HG02852 (cell line): ENCODE data around the gene CHST15.
"Not testable (repeated sequence)": the region's sequence is repeated elsewhere in the genome, so short reads cannot be mapped to it uniquely, and the experiment has no call there.

Source experiments
- ATAC-seq: cut with Tn5 transposase; IDR thresholded peaks from one replicate; pipeline ENCODE4 v1.9.1; 2021; ENCODE audit warnings: mild to moderate bottlenecking, moderate library complexity; ENCODE audit not compliant: unreplicated experiment

Gene CHST15

GRCh38 chr10:124099604-124100003 is 6.2 kb upstream of the CHST15 start:
- no peak for ATAC-seq

- no peak for ATAC-seq
Measured at GRCh38 chr10:124098575-124098974, 5.2 kb upstream of the CHST15 start.

- no peak for ATAC-seq
Measured at GRCh38 chr10:124097883-124098282, 4.5 kb upstream of the CHST15 start.

DNA sequence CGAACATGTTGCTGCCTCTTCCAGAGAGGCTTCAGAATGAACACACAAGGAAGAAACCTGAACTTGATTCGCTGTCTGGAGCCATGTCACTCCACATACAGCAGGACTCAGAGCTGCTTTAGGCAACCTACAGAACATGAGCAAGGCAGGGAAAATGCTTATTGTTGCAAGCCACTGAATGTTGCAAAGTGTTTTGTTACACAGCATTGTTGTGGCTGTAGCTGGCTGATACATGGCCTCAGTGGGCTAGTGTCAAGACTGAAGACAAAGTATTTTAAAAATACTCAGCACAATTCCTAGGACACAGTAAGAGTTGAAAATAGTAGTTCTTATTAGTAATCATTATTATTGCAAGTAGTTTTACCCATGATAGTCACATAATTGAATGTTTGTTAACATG is 3.1 kb upstream of the CHST15 start:
- ATAC-seq: no peak

GRCh38 chr10:124095801-124096200 is 2.4 kb upstream of the CHST15 start:
- not testable (repeated sequence) for ATAC-seq

- ATAC-seq: no peak
Measured at GRCh38 chr10:124095096-124095495, 1.7 kb upstream of the CHST15 start.

DNA sequence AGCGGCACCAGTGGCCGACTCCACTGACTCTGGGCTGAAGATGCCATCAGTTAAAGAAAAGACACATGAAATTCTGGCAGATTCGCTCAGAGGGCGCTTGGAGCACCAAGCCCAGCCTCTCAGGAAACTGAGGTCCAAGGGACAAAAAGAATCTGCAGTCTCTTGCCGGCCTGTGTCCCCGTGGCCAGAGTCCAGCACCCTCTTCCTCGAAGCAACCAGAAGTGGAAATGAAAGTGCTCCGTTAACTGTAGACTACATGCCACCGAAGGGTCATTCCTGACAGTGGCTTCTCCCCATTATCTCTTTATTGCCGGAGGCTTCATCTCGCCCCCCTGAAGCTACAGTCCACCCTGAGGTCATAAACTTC is 1.0 kb upstream of the CHST15 start:
- ATAC-seq: no peak

DNA sequence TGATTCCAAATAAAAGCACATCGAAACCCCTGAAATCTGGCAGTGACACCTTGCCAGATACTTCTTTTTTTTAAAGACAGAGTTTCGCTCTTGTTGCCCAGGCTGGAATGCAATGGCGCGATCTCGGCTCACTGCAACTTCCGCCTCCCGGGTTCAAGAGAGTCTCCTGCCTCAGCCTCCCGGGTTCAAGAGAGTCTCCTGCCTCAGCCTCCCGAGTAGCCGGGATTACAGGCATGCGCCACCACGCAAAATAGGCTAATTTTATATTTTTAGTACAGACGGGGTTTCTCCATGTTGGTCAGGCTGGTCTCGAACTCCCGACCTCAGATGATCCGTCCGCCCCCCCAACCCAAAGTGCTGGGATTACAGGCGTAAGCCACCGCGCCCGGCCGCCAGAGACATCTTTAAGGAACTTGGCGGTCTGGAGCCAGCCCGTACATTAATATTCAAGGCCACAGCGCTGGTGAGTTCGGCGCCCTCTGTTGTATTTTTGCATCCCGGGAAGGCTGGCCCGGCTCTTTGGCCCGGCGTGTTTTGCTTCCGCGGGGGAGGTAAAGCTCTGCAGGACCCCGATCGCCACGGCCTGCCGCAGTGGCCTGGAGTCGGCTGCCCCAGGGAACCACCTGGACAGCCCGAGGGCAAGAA is 498 bp upstream of the CHST15 start:
- not testable (repeated sequence) for ATAC-seq

- no peak for ATAC-seq
Measured at GRCh38 chr10:124092250-124092859, 1.0 kb downstream of the CHST15 start.

GRCh38 chr10:124091646-124092249 is 1.6 kb downstream of the CHST15 start:
- ATAC-seq: no peak

DNA sequence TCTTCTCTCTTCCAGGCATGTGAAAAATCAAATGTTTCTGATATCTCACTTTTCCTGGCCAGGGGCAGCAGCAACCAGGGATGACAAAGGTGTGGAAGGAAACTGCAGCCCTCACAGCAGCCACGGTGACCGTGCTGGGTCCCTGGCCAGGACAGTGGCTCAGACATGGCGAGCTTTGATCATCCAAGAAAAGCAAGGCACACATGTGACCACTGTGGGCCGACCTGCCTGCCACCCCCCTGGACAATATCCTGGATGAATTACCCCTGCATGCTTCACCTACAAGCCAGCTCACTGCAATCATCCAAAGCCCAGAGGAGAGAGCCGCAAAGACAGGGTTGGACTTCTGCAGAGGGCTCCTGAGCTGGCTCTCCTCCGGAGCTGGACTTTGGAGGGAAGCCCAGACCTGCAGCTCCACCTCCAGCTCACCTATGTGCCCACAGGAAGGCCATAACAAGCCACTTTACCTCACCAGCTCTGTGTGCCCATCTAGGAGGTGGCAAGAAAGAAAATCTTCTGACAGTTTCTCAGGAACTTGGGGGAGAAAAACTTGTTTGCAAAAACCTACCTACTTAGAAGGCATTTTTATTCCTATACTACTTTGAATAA is 2.7 kb downstream of the CHST15 start:
- ATAC-seq: no peak

GRCh38 chr10:124089859-124090258 is 3.5 kb downstream of the CHST15 start:
- no peak for ATAC-seq

- ATAC-seq: no peak
Measured at GRCh38 chr10:124088915-124089314, 4.5 kb downstream of the CHST15 start.

GRCh38 chr10:124087672-124088634 is 5.4 kb downstream of the CHST15 start:
- no peak for ATAC-seq

GRCh38 chr10:124086787-124087671 is 6.4 kb downstream of the CHST15 start:
- ATAC-seq: no peak

DNA sequence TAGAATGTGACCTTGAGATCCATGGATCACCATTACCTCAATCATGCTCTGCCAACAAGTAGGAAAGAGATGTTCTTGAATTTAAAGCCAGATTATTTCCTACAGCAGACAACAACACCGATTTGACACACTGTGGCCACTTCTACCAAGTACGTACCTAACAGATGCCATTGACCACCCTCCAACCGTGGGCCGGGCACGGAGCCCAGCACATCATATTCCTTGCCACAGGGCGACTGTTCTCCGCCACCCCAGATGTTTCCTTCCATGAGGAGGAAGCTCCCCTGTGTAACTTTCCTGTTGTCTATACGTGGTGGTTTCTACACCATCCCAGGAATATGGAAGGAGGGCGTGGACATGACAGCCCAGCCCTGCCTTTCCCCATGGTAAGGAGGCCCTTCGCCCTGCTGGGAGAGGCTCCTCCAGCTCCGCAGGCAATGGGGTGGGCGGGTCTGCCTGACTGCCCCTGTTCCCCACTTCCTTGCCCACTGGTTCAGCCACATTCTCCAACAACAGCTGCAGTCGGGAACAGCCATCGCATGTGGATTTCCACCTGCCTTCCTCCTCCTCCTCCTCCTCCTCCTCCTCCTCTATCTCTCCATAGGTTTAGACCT is 7.2 kb downstream of the CHST15 start:
- ATAC-seq: no peak

DNA sequence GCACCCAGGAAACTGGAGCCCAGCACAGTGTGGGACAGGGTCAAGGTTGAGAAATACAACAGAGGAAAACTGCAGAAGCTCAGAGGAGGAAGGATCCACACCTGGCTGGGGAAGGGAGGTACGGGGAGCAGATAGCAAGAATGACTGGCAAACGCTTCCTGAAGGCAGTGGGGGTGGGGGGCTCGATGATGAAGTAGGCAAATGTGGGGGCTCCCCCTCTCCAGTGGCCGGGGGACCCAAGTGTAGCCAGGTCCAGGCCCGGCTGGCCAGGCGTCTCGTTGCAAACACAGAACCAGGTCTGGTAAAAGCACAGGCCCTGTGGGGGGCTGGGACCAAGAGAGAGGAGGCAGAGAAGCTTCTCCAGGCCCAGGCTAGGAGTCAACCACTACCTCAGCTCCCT is 7.7 kb downstream of the CHST15 start:
- no peak for ATAC-seq

GRCh38 chr10:124084708-124085107 is 8.7 kb downstream of the CHST15 start:
- no peak for ATAC-seq

DNA sequence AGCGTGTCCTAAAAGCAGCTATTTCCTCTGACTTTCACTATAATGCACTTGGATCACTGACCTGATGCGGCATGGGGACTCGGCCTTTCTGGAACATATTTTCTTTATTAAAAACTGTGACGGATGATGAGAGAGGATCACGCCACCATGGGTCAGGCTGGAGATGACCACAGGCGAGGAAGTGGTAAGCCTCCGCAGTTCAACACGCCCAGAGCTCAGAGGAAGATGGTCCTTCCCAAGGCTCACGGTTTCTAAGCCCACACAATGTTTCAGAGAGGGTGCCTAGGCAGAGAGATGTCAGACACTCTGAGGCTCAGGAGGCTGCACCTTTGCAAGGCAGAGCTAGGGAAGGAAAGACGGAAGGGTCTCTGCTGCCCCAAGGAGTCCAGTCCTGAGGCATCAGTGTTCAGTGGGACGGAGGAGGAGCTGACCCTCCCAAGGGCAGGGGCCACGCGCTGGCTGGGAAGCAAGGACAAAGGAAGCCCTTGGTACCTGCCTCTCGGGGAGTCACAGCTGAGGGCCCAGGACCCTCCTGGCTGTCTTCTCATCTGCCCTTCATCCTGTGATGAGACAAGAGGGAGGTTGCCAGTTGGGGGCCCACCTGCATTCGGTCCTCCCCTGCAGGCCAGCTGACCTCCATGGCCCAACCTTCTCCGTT is 9.5 kb downstream of the CHST15 start:
- ATAC-seq: no peak
